OCI-LY3 (cell line): ENCODE measurements around the gene KLF12.

Source experiments
- CTCF ChIP-seq: fragments of 200-600, 300-600 bp; sonication (generic); IDR thresholded peaks from 2 replicates; pipeline ENCODE4 v1.5.1; 2014; ENCODE audit warnings: antibody characterized with exemption, low read length, low read depth
- EZH2phosphoT487 ChIP-seq: fragments of 200-600 bp; shearing (Covaris generic); IDR thresholded peaks from 2 replicates; pipeline ENCODE4 v1.6.1; 2018; ENCODE audit warnings: antibody characterized with exemption, mixed run types, low read depth

GRCh38 chr13:74142257-74142656 is 8.1 kb upstream of the KLF12 start:
- TF ChIP-seq EZH2phosphoT487: no peak
- no peak for TF ChIP-seq CTCF
